Nephron progenitor cell (in vitro differentiated cells): ENCODE data around the gene CLEC4E.

ENCODE experiments used
- DNase-seq: peaks from one replicate; pipeline ENCODE4 v3.0.0; 2021
- H3K27ac Mint-ChIP-seq: 2 replicates; pipeline ENCODE4 v1.8.0; 2021; ENCODE audit warnings: mild to moderate bottlenecking, moderate library complexity, mixed read lengths
- H3K27me3 Mint-ChIP-seq: 2 replicates; pipeline ENCODE4 v1.8.0; 2021; ENCODE audit warnings: mild to moderate bottlenecking, low read depth, mixed read lengths; ENCODE audit not compliant: poor library complexity
- H3K36me3 Mint-ChIP-seq: 2 replicates; pipeline ENCODE4 v1.8.0; 2021; ENCODE audit warnings: low read depth, mixed read lengths
- H3K4me1 Mint-ChIP-seq: 2 replicates; pipeline ENCODE4 v1.8.0; 2021; ENCODE audit warnings: mixed read lengths
- H3K4me3 Mint-ChIP-seq: 2 replicates; pipeline ENCODE4 v1.8.0; 2021; ENCODE audit warnings: mild to moderate bottlenecking, moderate library complexity, mixed read lengths
- H3K9me3 Mint-ChIP-seq: 2 replicates; pipeline ENCODE4 v1.8.0; 2021; ENCODE audit warnings: mild to moderate bottlenecking, moderate library complexity, mixed read lengths
- CTCF ChIP-seq: fragments of 200-600 bp; sonication (generic); IDR thresholded peaks from 2 replicates; pipeline ENCODE4 v1.5.0; 2021; ENCODE audit warnings: antibody characterized with exemption

Gene CLEC4E

GRCh38 chr12:8559676-8560075 lies 19.0 kb upstream of the CLEC4E start:
- Mint-ChIP-seq H3K4me3 (no peak overlapping the region), H3K27me3 (peaks cover 7% of the 10 kb centered on the region), H3K27ac (peak overlapping the region; percentile 20), H3K9me3 (peaks cover 37% of the 10 kb centered on the region), H3K4me1 (no peaks in the 10 kb centered on the region), H3K36me3 (no peaks in the 10 kb centered on the region)
- DNase-seq, result no peak
- no peak for TF ChIP-seq CTCF

- no peak overlapping the region for H3K4me3 Mint-ChIP-seq
- no peak for TF ChIP-seq CTCF
Observed at GRCh38 chr12:8556531-8557097, 15.9 kb upstream of the CLEC4E start.

GRCh38 chr12:8554451-8555195 lies 13.9 kb upstream of the CLEC4E start:
- Mint-ChIP-seq H3K36me3 (no peaks in the 10 kb centered on the region), H3K4me1 (no peaks in the 10 kb centered on the region), H3K9me3 (peaks cover 3% of the 10 kb centered on the region), H3K27me3 (peaks cover 5% of the 10 kb centered on the region), H3K27ac (no peak overlapping the region), H3K4me3 (no peak overlapping the region)
- no peak for TF ChIP-seq CTCF
- DNase-seq, result no peak

More at GRCh38 chr12:8556531-8557097, 15.9 kb upstream of the CLEC4E start:
- peaks cover 5% of the 10 kb centered on the region for H3K27me3 Mint-ChIP-seq
- no peaks in the 10 kb centered on the region for H3K36me3 Mint-ChIP-seq
- no peaks in the 10 kb centered on the region for H3K4me1 Mint-ChIP-seq
- peaks cover 18% of the 10 kb centered on the region for H3K9me3 Mint-ChIP-seq
- DNase-seq, result no peak
- no peak overlapping the region for H3K27ac Mint-ChIP-seq

- Mint-ChIP-seq H3K36me3 (no peaks in the 10 kb centered on the region), H3K4me1 (no peaks in the 10 kb centered on the region), H3K27ac (no peak overlapping the region), H3K9me3 (peaks cover 4% of the 10 kb centered on the region), H3K4me3 (no peak overlapping the region), H3K27me3 (peaks cover 9% of the 10 kb centered on the region)
- no peak for DNase-seq
- TF ChIP-seq CTCF, result no peak
Observed at GRCh38 chr12:8553088-8553627, 12.5 kb upstream of the CLEC4E start.

GRCh38 chr12:8549381-8549780 lies 8.7 kb upstream of the CLEC4E start:
- DNase-seq, result no peak
- no peak for TF ChIP-seq CTCF
- no peak overlapping the region for H3K4me3 Mint-ChIP-seq
- H3K27ac Mint-ChIP-seq, result no peak overlapping the region
- H3K9me3 Mint-ChIP-seq, result peaks cover 4% of the 10 kb centered on the region
- H3K4me1 Mint-ChIP-seq, result no peaks in the 10 kb centered on the region
- no peaks in the 10 kb centered on the region for H3K36me3 Mint-ChIP-seq
- peaks cover 7% of the 10 kb centered on the region for H3K27me3 Mint-ChIP-seq

- no peak for TF ChIP-seq CTCF
- Mint-ChIP-seq H3K36me3 (no peaks in the 10 kb centered on the region), H3K4me3 (no peak overlapping the region), H3K4me1 (peaks cover 6% of the 10 kb centered on the region), H3K27ac (no peak overlapping the region), H3K27me3 (peaks cover 5% of the 10 kb centered on the region), H3K9me3 (peaks cover 4% of the 10 kb centered on the region)
- DNase-seq, result no peak
Observed at GRCh38 chr12:8548192-8548591, 7.5 kb upstream of the CLEC4E start.
